HG03045 (cell line): Measurements from ENCODE around the gene ARL15.
"Not testable (repeated sequence)": the region's sequence is repeated elsewhere in the genome, so short reads cannot be mapped to it uniquely, and the experiment has no call there.

Experiments used
- ATAC-seq: cut with Tn5 transposase; IDR thresholded peaks from one replicate; pipeline ENCODE4 v1.9.1; 2021; ENCODE audit warnings: mild to moderate bottlenecking, moderate library complexity; ENCODE audit not compliant: unreplicated experiment

Gene ARL15

DNA sequence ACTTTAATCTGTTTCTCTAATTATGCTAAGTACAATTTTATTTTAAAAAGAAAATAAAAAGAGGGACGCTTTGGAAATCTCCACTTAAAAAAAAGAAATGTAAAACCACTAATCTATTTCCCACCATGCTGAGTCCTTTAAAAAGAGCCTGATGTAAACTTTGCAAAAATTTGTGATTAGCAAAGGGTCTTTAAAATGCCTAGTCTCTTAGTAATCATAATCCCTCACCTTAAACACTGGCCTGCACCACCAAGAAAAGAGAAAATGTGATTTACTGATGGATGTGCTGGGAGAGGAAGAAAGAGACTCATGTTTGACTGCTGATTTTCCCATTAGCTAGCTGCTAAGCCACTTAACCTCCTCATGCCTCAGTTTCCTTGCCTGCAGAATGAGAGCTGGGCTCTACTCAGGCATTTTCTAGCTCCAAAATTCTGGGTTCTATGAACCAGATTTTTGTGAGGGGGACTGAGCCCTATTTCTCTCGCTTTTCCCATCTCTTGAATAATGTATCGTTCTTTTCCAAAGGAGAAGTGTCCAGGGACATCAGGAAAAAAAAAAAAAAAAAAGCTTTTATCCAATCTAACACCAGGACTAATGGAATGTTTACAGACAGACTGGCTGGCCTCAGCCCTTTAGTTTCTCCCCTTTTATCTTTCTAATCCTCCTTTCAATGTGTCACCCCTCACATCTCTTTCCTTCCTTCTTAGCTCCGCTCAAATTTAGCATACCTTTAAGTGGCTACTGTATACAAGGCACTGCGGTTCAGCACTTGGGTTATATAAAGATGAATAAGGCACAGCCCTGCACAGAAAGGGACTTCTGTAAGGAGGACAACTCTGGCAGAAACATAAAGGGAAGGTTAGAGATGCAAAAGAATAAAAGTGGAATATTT lies 312.4 kb downstream of the ARL15 start:
- no peak for ATAC-seq

DNA sequence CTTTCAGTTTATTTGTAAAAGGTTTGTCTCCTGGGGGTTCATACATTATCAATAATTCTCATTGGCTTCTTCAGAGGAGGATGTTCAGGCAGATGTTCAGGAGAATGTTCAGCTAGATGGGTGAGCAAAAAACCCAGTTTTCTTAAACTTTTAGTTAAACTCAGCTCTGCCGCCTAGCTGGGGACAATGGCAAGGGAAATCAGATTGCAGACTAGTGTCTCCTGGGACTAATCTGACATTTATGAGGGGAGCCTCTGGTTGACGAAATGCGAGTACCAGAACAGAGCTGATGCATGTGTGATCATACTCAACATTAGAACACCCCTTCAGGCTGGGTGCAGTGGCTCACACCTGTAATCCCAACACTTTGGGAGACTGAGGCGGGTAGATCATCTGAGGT lies 314.4 kb downstream of the ARL15 start:
- no peak for ATAC-seq

GRCh38 chr5:53994148-53994547 lies 316.2 kb downstream of the ARL15 start:
- no peak for ATAC-seq

- ATAC-seq = no peak
These were observed 318.4 kb downstream of the ARL15 start for GRCh38 chr5:53991942-53992341.

GRCh38 chr5:53987101-53987500 lies 323.3 kb downstream of the ARL15 start:
- no peak for ATAC-seq

DNA sequence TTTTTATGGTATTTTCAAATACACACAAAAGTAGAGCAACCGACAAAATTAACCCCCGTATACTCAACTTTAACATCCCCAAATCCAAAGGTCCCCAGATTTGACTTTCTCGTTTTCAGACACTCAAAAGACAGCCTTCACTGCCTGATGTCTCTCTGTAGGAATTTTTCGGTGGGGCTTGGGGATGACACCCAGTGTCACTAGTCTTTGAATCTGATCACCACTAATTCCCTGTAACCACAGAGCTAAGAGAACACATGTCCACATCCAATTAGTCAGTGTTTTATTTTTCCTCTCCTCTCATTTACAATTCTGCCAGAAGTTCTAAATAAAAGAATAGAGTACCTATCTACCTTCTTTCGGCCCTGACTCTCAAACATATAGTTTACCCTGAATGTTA lies 324.6 kb downstream of the ARL15 start:
- ATAC-seq = no peak

DNA sequence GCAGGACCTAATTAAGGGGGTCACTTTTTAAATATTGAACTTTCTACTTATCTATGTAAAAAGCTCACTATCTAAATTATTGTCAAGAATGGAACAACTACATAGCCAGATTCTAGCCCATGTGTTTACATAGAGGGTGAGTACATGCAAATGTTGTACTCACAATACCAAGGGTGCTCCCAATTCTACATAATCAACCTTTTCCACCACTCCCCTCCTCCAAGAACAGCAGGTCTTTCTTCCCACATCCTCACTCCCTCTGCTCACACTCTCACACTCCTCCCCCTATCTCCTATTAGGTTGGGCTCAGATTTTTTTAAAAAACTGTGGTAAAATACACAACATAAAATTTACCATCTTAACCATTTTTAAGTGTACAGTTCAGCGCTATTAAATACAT lies 325.4 kb downstream of the ARL15 start:
- ATAC-seq = no peak

DNA sequence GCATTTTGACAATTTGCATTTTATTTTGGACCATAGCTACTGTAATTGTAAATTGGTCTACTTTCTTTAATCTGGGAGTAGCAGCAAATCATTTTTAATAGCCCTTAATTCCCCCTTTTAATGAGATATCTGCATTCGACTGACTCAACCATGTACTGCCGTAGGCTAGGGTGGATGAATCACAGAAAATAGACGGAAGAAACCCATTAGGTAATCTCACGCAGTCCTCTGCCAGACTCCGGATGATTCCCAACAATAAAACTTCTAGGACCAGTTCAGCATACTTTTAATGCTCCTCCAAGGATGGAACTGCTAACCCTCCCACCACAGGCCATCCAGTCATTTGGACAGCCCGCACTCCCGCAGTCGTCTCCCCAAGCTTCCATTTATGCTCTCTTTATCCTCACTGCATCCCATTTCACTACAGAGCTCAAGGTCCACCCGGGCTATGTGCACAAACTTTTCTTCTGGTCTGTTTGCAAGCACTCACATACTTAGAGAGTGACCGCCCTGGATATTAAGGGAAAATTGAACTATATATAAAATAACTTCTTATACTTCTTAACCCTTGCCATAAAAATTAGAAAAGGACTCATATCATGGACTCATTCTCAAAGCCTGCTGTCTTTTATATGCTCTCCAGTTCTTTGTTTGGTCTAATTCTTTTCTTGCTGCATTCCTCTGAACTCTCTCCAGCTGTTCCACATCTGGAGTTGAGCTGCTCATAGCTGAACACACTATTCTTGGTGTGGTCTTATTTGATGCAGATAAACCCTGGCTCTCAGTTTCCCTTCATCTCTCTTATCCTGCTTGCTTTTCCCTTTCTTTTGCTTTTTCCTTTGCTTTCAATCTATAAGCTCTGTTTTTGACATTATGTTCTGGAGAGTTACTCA lies 326.6 kb downstream of the ARL15 start:
- ATAC-seq = no peak

DNA sequence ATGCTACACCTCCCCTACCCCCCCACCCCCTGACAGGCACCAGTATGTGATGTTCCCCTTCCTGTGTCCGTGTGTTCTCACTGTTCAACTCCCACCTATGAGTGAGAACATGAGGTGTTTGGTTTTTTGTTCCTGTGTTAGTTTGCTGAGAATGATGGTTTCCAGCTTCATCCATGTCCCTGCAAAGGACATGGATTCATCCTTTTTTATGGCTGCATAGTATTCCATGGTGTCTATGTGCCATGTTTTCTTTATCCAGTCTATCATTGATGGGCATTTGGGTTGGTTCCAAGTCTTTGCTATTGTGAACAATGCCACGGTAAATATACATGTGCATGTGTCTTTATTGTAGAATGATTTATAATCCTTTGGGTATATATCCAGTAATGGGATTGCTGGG lies 328.1 kb downstream of the ARL15 start:
- not testable (repeated sequence) for ATAC-seq

DNA sequence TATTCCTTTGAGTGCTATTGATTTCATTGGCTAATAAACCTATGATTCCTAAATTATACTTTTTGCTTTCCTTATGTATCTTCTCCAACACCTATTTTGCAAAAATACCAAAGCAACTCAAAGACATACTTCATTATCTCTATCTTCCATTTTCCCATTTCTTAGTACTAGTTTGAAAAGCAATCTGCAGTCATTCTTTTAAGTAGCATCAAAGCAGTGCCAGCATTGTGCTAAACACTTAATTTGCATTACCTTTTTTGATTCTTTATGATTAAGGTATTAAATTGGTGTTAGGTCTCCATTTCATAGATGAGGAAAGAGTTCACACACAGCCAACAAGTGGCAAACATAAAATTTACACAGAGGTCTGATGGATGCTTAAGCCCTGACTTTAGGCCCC lies 330.3 kb downstream of the ARL15 start:
- no peak for ATAC-seq

GRCh38 chr5:53974021-53974420 lies 336.4 kb downstream of the ARL15 start:
- no peak for ATAC-seq

DNA sequence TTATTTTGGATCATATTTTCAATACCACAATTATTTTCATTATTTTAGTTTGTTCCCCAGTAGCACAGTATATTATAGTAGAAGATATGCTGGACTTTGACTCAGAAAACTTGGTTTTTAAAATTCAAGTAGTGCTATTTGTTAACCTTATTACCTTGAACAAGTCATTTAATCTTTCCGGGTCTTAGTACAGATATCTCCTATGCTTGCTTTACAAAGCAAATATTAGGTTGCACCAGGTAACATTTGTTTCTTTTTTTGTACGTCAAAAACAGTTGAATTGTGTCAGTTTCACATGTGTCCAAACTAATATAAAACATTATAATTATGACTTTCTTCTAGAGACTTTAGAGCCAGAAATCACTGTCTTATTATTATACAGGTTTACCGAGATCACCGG lies 338.1 kb downstream of the ARL15 start:
- no peak for ATAC-seq

DNA sequence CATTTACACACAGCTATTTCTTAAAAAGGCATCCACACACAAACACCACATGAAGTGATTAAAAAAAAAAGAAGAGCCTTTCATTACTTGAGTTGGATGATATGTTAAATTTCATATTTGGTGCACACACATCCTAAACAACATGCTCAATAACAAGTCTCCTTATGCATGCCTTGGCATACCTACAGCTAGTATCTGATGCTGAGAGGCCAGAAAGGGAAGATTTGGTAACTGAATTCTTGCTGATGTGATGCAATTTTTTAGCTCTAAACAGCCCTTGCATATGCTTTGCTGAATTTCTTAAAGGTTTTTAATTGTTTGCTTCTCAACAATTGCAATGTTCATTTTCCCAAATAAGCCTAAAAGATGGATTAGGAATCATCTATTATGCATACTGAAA lies 338.8 kb downstream of the ARL15 start:
- no peak for ATAC-seq

DNA sequence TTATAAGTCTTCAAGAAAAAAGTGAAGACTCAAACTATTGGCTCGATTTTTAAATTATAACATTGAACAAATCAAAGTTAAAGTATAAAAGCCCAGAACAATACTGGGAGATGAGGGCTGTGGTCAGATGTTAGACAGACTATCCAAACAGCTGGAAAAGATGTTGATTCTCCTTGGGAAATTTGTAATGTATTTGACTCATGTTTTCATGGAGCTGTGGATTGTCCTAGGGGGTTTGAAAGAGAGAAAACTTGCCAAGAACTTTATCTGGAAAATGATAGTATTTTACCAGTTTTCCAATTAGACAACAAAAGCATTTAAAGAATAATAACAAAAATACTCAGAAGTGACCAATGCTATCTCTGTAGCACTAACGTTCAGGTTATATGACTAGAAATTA lies 339.2 kb downstream of the ARL15 start:
- no peak for ATAC-seq

DNA sequence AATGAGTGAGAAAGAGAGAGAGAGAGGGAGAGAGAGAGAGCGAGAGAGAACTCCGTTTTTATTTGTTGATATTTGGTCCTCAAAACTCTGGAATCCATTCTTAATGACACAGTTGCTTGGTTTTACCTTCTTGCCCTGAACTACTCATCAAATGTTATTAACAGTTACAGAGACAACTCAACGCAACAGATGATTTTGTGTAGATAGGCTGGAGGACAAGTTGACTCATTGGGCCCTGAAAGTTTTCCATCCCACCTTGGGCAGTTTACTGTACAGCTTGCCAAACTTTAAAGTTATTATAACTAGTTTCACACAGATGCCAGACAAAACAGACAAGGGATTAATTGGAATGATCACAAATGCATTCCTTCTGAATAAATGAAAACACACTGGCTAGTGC lies 339.9 kb downstream of the ARL15 start:
- no peak for ATAC-seq

DNA sequence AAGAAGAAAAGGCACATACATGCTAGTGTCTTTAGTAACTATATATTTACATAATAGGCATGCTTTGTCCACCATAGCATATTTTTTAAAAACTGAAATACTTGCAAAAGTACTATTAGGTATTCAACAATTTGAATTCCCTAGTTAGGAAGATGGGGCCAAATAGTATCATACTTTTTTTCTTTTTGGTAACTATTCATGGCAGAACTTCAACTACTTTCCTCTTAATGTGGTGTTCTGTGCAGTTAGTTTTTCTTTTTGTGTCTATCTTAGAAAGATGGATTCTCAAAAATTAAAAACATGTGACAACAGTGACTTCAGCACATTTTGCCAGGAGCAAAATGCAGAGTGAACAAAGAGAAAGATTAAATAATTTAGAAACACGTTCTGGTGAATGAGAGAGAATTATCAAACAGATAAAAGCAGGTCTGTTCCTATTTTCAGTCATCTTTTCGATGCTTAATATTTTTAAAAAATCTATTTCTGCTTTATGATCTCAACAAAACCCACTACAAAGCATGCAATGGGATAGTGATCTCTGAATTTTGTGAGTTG lies 341.1 kb downstream of the ARL15 start:
- no peak for ATAC-seq

DNA sequence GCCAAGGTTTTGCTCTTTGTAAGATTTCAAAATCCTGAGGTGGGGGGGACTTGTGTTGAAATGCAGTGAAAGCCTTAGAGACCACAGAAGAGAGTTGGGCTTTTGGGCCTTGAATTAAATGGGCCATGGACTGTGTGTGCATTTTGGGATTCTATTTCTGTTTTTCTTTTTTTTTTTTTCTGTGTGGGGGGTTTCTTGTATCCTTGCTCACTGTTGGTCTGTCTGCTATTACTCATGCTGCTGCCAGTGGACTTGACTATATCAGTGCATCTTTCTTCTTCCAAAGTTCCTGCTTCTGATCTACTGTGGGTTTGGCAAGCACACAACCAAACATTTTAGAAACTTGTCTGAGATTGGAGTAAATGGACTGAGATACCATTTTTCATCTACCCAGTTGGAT lies 344.9 kb downstream of the ARL15 start:
- ATAC-seq = no peak

DNA sequence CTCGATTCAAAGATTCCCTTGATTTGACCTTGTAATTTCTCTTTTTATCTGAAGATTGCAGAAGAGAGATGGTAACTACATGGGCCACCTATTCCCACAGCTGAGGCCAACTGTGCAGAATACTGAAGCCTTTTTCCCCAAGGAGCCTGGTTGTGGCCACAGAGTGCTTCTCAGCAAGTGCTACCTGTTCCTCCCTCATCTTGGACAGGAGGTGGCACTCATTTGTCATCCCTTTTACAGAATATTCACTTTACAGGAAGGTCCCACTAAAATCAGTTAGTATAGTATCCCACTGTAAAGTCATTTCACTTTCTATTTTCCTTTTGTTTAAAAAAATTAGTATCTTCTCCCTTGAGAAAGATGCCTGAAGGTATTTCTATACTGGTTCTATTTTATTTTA lies 346.4 kb downstream of the ARL15 start:
- ATAC-seq = no peak

DNA sequence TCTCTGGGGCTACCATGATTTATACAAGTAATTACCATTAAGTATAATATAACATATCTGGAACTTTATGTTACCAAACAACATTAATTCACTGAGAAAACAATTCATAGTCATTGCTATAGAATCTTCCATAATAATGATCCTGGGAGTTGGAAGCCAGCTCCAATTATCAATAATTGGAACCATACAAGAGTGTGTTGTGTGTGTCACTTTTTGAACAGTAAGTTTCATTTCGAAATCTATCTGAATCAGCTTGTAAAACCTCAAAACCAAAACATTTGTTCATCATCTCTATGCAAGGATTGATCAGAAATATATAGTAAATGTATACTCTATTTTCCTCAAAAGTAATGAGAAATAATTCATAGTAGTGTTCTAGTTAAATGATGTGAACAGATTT lies 348.1 kb downstream of the ARL15 start:
- no peak for ATAC-seq

- no peak for ATAC-seq
These were observed 353.7 kb downstream of the ARL15 start for GRCh38 chr5:53956632-53957031.

- no peak for ATAC-seq
These were observed 354.2 kb downstream of the ARL15 start for GRCh38 chr5:53956196-53956595.

DNA sequence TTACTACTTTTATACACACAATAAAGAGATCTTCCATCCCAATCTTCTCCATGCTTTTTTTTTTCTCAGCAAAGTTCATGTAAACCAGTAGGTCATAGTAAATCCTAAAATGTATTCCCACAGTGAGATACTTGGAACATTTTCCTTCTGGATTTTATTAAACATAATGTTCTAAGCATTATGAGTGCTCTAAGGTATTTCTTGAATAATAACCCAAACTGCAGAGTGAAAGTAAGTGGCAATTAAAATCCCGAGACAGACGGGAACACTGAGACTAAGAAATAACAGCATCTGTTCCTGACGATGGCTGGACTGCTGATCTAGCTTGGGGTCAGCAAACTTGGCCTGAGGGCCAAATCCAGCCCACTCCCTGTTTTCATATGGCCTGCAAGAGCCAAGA lies 359.8 kb downstream of the ARL15 start:
- ATAC-seq = no peak
